Gastroesophageal sphincter (tissue), 4 donors: ENCODE results near the gene KLF14. TPM values are rescaled to one million over a fixed set of nuclear protein-coding genes. Genes with fewer than 3 reads are reported as not detected.

Experiments used
- ATAC-seq: fragments of 150-250 bp; one replicate; pipeline ENCODE4 v1.9.1; 2016; ENCODE audit warnings: mild to moderate bottlenecking, moderate library complexity
- H3K27ac ChIP-seq, 4 donors: fragments of 200-600 bp; sonication (generic) in 3 of 4; 1 replicate in 3 of 4; 2 replicates in 1 of 4; pipeline ENCODE4 v1.5.1; 2016 to 2019
- H3K27me3 ChIP-seq: fragments of 200-600 bp; sonication (generic); one replicate; pipeline ENCODE4 v1.5.1; 2019
- H3K36me3 ChIP-seq, 2 donors: fragments of 200-600 bp; sonication (generic); one replicate each; pipeline ENCODE4 v1.5.1; 2019; ENCODE audit warnings: control low read depth in 1 of 2
- H3K4me1 ChIP-seq, 3 donors: fragments of 200-600 bp; sonication (generic); 1 replicate in 2 of 3; 2 replicates in 1 of 3; pipeline ENCODE4 v1.5.1; 2016 to 2019; ENCODE audit warnings: control low read depth in 2 of 3
- H3K4me3 ChIP-seq, 2 donors: fragments of 200-600 bp; sonication (generic); one replicate each; pipeline ENCODE4 v1.5.1; 2019; ENCODE audit warnings: mild to moderate bottlenecking in 1 of 2, moderate library complexity in 1 of 2
- H3K9me3 ChIP-seq, 3 donors: fragments of 200-600 bp; sonication (generic); one replicate each; pipeline ENCODE4 v1.5.1; 2017 to 2019; ENCODE audit warnings: control low read depth in 2 of 3
- EP300 ChIP-seq: sonication (generic); formaldehyde crosslinking; IDR thresholded peaks from one replicate; pipeline ENCODE4 v1.6.1; 2017; ENCODE audit warnings: antibody characterized with exemption, mild to moderate bottlenecking
- POLR2A ChIP-seq, 2 donors: fragments of 450-650 bp; IDR thresholded peaks; one replicate each; pipeline ENCODE4 v1.6.1; 2017; ENCODE audit warnings: antibody characterized with exemption in 2 of 2, mild to moderate bottlenecking in 2 of 2, moderate library complexity in 1 of 2
- POLR2AphosphoS5 ChIP-seq: sonication (generic); formaldehyde crosslinking; IDR thresholded peaks from one replicate; pipeline ENCODE4 v1.6.1; 2017; ENCODE audit warnings: antibody characterized with exemption
- WGBS, 2 donors: methylation state at CpG; one replicate each; pipeline ENCODE4 v1.1.5; 2018; ENCODE audit warnings: low coverage in 1 of 2; 5-methylcytosine and 5-hydroxymethylcytosine counted together
- total RNA-seq, 4 donors: library from RNA; depleted of rRNA; stranded (reverse); fragments of >200 nt; gene quantifications; one replicate each; pipeline ENCODE4 v1.1.0, GENCODE V29; 2016
- TF ChIP-seq, protein P1 (sequence below), 4 experiments: fragments of 200-600 bp in 2 of 4; fragments of 450-650 bp in 2 of 4; sonication (generic) in 1 of 4; IDR thresholded peaks; one replicate each; pipeline ENCODE4 v1.5.1; 2017 to 2019; ENCODE audit warnings: antibody characterized with exemption in 4 of 4, mild to moderate bottlenecking in 2 of 4, moderate library complexity in 2 of 4

The KLF14 gene
- total RNA-seq, 4 donors from 2014 or later: 0.08 to 0.16 TPM; not detected in 2

DNA sequence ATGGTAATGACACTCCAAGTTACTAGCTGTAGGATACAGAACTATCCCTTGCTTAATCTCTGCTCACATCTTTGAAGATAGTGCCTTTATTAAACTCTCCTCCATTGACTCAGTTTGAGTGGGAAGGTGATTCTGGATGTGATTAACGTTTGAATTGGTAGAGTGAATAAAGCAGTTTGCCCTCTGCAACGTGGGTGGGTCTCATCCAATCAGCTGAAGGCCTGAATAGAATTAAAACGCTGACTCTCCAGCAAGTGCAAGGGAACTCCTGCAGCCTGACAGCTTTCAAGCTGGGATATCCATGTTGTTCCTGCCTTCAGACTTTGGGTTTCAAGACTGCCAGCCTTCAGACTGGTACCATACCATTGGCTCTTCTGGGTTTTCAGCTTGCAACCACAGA lies 21.6 kb downstream of the KLF14 start:
- peaks cover 17% of the 10 kb centered on the region for H3K27me3 ChIP-seq
- H3K4me1 ChIP-seq: no peaks in the 10 kb centered on the region
- H3K27ac ChIP-seq: no peak overlapping the region
- WGBS, 2 donors: 6% methylated on average over 2 of the region's 3 CpGs; no CpG with 5 or more reads in 1 of the 2 donors
- no peak for TF ChIP-seq POLR2A (IDR thresholded peaks at IDR 0.05)
- no peak for TF ChIP-seq POLR2AphosphoS5
- no peak for TF ChIP-seq EP300
- TF ChIP-seq, protein P1, sequence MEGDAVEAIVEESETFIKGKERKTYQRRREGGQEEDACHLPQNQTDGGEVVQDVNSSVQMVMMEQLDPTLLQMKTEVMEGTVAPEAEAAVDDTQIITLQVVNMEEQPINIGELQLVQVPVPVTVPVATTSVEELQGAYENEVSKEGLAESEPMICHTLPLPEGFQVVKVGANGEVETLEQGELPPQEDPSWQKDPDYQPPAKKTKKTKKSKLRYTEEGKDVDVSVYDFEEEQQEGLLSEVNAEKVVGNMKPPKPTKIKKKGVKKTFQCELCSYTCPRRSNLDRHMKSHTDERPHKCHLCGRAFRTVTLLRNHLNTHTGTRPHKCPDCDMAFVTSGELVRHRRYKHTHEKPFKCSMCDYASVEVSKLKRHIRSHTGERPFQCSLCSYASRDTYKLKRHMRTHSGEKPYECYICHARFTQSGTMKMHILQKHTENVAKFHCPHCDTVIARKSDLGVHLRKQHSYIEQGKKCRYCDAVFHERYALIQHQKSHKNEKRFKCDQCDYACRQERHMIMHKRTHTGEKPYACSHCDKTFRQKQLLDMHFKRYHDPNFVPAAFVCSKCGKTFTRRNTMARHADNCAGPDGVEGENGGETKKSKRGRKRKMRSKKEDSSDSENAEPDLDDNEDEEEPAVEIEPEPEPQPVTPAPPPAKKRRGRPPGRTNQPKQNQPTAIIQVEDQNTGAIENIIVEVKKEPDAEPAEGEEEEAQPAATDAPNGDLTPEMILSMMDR (IDR thresholded peaks at IDR 0.05): no peak
- H3K4me3 ChIP-seq: no peak overlapping the region
- ATAC-seq: no peak
- H3K9me3 ChIP-seq: no peaks in the 10 kb centered on the region
- H3K36me3 ChIP-seq: no peaks in the 10 kb centered on the region

DNA sequence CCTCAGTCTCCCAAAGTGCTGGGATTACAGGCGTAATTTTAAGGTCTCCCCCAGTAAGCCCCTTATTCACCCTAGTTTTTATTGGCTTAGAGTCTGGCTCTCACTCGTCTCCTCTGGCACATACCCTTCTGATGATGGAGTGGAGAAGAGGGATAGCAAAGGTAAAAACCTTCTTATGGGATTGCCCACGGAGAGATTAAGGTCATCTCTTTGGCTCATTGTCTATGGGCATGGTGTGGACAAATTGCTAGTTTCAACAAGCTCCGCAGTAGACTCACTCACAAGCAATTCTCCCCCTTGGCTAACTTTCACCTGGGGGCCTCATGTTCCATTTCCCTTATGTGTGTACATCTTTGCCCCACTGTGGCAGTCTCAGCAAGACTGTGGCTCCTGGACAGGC lies 25.2 kb downstream of the KLF14 start:
- no peaks in the 10 kb centered on the region for H3K9me3 ChIP-seq
- no peaks in the 10 kb centered on the region for H3K36me3 ChIP-seq
- peaks cover 17% of the 10 kb centered on the region for H3K27me3 ChIP-seq
- no peak for ATAC-seq
- no peak overlapping the region for H3K27ac ChIP-seq
- 90 to 94% methylated on average over 2 to 3 of the region's 4 CpGs for WGBS, 2 donors
- no peak overlapping the region for H3K4me3 ChIP-seq
- TF ChIP-seq POLR2AphosphoS5 (no peak), POLR2A (IDR thresholded peaks at IDR 0.05) (no peak)
- no peaks in the 10 kb centered on the region for H3K4me1 ChIP-seq

DNA sequence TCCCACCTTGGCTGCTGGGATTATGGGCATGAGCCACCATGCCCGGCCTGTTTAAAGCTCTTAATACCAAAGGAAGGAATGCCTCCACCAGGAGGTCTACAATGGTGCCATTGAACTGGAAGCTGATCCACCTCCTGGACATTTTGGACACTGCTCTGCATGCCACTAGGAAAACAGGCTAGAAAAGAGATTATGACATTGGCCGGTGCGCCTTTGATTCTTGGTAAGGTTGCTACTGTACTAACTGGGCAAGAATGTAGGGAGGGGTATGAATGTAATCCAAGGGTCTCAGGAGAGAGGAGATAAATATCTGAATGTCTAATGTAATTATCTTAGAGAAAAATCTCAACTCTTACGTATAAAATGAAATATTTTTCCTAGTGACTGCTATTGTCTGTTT lies 26.0 kb downstream of the KLF14 start:
- WGBS, 2 donors: 85% methylated on average over 2 to 4 of the region's 4 CpGs
- no peak overlapping the region for H3K27ac ChIP-seq
- H3K9me3 ChIP-seq: no peaks in the 10 kb centered on the region
- no peaks in the 10 kb centered on the region for H3K36me3 ChIP-seq
- peaks cover 17% of the 10 kb centered on the region for H3K27me3 ChIP-seq
- no peak overlapping the region for H3K4me3 ChIP-seq
- ATAC-seq: no peak
- no peaks in the 10 kb centered on the region for H3K4me1 ChIP-seq
- TF ChIP-seq EP300: no peak
- no peak for TF ChIP-seq POLR2A (IDR thresholded peaks at IDR 0.05)
- no peak for TF ChIP-seq POLR2AphosphoS5

DNA sequence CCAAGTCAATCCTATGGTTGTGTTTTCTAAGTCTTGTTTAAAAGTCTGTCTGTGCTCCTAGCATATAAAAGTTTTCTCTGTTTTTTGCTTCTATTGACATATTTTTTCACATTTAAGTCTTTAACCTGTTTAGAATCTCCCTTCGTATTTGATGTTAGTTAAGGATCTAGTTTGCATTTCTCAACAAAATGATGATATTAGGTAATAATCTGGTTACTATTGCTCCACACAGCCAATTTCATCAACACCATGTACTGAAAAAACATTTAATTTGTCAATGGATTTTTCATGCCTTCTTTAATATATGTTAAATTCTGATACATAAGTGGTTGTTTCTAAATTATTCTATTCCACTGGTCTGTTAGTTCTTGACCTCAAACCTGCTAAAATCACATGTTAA lies 30.2 kb downstream of the KLF14 start:
- Histone ChIP-seq H3K9me3 (no peaks in the 10 kb centered on the region), H3K27ac (no peak overlapping the region), H3K27me3 (peaks cover 3% of the 10 kb centered on the region), H3K4me3 (no peak overlapping the region), H3K4me1 (no peaks in the 10 kb centered on the region), H3K36me3 (no peaks in the 10 kb centered on the region)
- TF ChIP-seq EP300 (no peak), POLR2A (IDR thresholded peaks at IDR 0.05) (no peak), POLR2AphosphoS5 (no peak)
- TF ChIP-seq, protein P1 (IDR thresholded peaks at IDR 0.05): no peak
- 78 to 95% methylated on average over 1 of the region's 1 CpG for WGBS, 2 donors
- no peak for ATAC-seq

DNA sequence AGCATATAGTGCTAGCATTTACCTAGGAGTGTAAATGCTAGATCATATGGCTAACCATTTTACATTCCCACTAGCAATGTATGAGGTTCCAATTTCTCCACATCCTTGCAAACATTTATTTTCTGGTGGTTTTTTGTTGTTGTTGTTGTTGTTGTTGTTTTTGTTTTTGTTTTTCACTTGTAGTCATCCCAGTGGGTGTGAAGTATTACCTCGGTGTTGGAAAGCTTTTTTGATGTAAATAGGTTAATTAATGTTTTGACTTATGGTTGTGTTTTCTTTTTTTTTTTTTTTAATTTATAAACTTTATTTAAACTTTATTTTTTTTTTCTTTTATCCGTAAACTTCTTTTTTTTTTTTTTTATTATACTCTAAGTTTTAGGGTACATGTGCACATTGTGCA lies 32.4 kb downstream of the KLF14 start:
- Histone ChIP-seq H3K9me3 (no peaks in the 10 kb centered on the region), H3K4me1 (no peaks in the 10 kb centered on the region), H3K27me3 (no peaks in the 10 kb centered on the region), H3K36me3 (no peaks in the 10 kb centered on the region), H3K27ac (no peak overlapping the region), H3K4me3 (no peak overlapping the region)
- no peak for TF ChIP-seq POLR2A (IDR thresholded peaks at IDR 0.05)
- TF ChIP-seq EP300: no peak
- no peak for ATAC-seq
- WGBS, 2 donors: 60 to 80% methylated on average over 2 of the region's 2 CpGs

DNA sequence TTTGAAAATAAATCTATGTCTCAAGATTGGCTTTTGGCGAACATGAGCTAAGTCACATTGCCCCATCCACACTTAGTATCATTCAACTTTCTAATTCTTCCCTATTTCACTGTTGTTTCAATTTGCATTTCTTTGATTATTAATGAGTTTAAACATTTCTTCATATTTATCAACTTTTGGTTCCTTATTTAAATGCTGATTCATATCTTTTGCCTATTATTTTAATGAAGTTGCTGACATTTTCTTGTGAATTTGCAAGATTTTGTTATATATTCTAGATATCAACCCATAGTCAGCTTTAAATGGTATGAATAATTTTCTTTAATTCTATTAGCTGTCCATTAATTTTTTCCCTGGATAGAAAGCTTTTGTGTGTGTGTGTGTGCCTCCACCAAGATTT lies 33.2 kb downstream of the KLF14 start:
- ATAC-seq: no peak
- WGBS, 2 donors: 100% methylated on average over 1 of the region's 1 CpG

More for the DNA sequence above, 33.2 kb downstream of the KLF14 start:
- Histone ChIP-seq H3K27ac (no peak overlapping the region), H3K36me3 (no peaks in the 10 kb centered on the region), H3K27me3 (no peaks in the 10 kb centered on the region), H3K9me3 (no peaks in the 10 kb centered on the region), H3K4me1 (no peaks in the 10 kb centered on the region), H3K4me3 (no peak overlapping the region)
- TF ChIP-seq EP300 (no peak), POLR2A (IDR thresholded peaks at IDR 0.05) (no peak), POLR2AphosphoS5 (no peak)
- TF ChIP-seq, protein P1 (IDR thresholded peaks at IDR 0.05): no peak
